HG03064 (cell line): Measurements from ENCODE around the gene TMEM164.
"Not testable (repeated sequence)": the region's sequence is repeated elsewhere in the genome, so short reads cannot be mapped to it uniquely, and the experiment has no call there.

Experiments used
- ATAC-seq: cut with Tn5 transposase; IDR thresholded peaks from one replicate; pipeline ENCODE4 v1.9.1; 2021; ENCODE audit warnings: low read depth; ENCODE audit not compliant: unreplicated experiment

The TMEM164 gene

DNA sequence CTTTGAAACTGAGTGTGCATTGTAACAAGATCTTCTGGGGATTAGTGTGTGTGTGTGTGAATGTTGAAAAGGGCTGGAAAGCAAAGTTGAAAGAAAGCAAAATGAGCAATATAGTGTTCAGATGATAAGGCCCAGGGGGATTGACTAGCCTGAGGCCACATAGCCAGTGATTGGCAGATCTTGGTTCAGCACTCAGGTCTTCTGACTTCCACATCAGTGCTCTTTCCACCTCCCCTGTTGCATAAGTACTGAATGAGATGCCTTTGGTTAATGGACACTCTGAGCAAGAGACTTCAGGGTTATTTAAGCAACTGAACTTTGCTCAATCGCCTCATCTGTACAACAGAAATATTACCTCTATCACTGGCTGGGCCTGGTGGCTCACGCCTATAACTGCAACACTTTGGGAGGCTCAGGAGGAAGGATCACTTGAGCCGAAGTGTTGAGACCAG is 120.4 kb downstream of the TMEM164 start:
- no peak for ATAC-seq

DNA sequence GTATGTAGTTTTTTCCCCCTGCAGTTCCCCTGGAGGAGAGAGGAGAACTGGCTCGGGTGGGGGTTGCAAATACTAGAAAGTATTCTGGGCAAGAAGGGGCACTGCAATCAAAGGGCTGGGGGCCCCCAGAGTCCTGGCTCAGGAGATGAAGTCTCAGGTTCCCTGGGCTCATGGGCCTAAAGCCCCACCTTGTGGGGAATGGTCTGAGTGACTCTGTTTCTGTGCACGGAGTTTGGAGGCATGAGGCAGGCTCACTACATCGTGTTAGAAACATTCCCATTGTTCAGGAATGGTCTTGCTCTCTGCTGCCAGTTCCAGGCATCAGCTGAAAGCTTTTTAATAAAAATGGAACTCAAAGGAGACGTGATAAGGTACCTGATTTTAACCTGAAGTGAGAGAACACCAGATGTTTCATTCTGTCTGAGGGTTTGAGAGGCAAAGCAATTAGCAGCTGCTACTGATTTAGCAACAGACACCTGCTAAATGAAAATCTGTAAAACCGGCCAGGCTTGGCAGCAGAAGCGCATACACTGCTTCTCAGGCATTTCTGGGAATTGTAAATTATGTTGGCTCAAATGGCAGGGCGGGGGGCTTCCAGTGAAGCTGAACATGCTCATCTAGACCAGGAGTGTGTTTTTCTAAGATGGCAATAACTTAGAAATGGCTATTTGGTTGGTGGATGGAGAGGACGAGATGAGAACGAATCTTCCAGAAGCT is 122.7 kb downstream of the TMEM164 start:
- ATAC-seq: no peak

DNA sequence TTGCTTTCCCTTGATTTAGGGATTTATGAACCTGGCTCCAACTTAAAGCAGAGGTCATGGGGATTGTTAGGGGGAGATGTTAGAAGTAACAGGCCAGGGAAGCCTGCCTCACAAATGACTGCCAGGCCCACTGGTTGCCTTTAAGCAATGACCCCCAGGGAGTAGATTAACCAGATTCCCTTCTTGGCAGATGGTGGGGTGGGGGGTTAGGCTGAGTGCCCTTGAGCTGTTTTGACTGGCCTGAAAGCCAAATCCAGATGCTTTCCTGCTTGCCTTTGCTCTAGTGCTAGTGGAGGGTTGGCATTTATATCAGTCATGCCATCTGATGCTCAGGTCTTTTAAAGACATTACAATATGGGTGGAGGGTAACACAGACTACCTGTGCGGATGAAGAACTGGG is 128.1 kb downstream of the TMEM164 start:
- ATAC-seq: no peak

DNA sequence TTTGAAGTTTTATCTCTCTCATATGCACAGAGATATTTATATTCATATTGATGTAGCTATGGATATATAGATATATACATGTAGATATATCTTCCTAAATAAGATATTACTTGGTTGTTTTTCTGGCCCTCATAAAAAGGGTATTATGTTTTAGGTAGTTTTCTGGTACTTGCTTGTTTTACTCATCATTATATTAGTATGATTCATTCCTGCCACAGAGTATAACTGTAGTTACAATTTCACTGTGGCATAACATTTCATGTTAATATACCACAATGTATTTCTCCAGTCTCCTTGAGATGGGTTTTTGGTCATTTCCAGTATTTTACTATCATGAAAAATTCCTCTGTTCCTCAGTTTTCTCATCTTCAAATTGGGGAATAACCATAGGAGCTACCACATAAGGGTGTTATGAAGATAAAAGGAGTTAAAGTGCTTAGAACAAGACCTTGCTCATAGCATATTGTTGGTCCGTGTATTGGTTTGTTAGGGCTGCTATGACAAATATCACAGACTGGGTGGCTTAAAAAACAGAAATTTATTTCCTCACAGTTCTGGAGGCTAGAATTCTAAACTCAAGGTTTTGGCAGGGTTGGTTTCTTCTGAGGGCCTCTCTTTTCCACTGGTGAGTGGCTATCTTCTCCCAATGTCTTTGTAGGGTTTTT is 129.7 kb downstream of the TMEM164 start:
- ATAC-seq: no peak

DNA sequence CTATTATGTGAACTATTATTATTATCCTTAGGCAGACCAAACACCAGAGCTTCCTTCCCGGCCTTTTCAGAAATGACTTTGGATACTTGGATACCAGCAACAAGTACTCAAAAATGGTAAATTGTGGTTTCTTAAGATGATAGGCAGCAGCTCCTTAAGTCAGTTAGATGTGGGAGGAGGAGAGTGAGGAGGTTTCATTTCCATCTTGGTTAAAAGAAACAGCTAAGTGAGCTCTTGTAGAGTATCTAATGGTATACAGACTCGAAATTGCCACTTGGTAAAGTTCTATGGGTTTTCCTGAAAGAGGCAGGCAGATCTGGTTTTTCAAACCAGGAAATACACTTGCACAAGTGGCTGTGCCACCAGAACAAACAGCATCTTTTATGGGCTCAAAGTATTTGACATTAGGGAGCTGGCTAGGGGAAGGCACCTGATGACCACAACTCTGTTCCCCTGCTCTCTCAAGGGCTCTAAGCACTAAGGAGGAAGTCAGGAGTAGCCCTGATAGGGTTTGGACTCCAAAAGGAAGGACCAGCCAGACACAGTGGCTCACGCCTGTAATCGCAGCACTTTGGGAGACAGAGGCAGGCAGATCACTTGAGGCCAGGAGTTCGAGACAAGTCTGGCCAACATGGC is 130.9 kb downstream of the TMEM164 start:
- no peak for ATAC-seq

DNA sequence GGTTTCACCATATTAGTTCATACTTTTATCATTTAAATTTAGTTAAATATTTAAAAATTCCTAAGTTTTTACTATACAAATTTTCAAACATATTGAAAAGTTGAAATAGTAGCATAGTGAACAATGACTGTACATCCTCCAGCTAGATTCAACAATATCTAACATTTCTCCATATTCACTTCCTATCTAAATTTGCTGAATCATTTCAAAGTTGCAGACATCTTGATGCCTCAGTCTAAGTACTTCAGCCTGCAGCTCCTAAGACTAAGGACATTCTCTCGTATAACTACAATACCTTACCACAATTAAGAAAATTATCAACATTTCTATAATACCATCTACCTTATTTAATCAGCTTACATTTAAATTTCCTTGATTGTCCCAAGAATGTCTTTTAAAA is 132.7 kb downstream of the TMEM164 start:
- ATAC-seq: no peak

DNA sequence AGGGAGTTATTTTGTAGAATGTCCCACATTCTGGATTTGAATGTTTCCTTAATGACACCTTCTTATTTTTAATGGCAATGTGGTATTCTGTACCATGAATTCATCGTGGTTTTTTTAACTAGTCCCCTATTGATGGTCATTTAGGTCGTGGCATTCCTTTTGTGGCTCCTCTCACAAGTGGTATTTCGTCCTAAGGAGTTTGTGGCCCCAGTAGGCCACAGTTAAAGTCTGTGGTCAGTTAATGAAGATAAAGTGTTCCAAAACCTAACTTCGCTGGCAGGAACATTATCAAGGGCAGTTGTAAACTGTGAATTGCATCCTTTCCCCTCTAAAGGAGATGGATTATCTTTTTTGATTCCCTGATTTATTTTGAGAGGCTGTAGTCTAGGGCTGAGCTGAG is 133.2 kb downstream of the TMEM164 start:
- no peak for ATAC-seq

DNA sequence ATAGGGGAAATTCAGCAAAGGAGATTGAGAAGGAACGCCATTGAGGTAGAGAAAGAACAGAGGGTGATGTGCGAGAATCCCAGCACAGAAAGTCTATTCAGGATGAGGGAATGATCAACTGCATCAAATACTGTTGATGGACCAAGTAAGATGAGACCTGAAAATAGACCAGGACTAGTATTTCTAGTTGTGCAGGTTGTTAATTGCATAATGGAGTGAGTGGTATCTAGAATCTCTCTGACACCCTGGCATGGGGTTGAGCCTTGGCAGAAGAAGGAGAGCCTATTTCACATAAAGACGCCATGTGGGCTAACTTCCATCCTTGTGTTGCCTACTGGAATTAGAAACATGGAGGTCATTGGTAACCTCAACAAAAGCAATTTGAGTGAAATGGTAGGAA is 135.6 kb downstream of the TMEM164 start:
- ATAC-seq: no peak

DNA sequence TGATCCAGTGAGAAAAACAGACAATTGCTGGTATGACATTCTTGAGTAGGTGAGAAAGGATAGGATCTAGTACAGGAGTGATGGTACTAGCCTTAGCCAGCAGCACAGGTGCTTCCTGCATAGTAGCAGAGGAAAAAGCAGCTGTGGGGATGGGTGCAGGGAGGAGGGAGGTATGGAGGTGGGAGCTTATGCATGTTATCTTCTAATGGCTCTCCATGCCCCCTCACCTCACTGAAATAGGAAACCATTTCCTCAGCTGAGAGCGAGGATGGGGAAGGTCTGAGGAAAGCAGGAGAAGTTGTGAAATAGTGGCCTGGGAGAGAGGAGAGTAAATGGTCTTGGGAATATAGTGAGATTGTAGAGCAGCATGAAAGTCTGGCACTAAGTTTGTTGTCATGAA is 136.3 kb downstream of the TMEM164 start:
- no peak for ATAC-seq

DNA sequence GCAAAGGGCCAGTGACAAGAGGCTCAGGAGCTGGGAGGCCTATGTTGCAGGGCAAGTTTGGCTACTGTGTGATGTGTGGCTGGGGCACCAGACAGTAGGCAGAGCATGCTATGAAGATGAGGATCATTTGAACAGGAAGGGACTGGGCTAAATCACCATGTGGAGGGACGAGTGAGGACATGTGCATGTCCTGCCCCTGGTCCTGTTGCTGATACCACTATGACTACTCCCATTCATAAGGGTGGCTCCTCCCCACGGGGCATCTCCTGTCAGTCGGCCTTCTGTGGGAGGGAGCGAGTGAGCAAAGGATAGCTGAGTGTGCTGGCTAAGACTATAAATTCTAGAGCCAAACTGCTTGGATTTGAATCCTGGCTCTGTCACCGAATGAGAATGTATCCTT is 139.2 kb downstream of the TMEM164 start:
- no peak for ATAC-seq

DNA sequence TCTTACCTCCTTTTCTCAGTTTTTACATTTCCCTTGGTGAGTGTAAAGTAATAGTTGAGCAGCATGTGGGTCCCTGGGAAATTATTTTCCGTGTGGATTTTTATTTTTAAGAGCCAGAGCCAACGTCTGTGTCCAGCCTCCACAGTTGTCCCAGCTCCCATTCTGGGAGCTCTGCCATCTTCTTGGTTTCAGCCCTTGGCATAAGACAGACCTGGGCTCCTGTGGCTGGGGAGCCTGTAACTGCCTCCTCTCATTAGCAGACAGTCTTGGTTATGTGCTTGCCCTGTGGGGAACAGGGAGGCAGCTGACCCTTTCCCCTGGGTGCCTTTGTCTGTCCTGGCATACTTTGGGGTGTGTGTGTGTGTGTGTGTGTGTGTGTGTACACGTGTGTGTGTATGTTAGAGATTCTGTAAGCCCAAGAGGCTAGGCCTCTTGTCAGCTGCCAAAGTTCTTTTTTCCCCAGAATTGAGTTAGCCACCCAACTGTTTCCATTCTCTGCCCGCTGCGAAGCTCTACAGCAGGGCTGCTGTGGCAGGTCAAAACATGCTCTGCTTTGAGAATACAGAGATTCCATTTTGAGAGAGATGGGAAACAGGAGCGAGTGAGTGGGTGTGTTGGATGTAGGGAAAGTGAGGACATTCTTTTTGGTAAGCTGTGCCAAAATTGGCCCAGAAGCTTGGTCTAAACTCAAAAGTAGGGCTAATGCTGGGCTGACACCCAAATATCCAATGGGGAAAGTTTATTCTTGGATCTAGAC is 140.7 kb downstream of the TMEM164 start:
- ATAC-seq: no peak

DNA sequence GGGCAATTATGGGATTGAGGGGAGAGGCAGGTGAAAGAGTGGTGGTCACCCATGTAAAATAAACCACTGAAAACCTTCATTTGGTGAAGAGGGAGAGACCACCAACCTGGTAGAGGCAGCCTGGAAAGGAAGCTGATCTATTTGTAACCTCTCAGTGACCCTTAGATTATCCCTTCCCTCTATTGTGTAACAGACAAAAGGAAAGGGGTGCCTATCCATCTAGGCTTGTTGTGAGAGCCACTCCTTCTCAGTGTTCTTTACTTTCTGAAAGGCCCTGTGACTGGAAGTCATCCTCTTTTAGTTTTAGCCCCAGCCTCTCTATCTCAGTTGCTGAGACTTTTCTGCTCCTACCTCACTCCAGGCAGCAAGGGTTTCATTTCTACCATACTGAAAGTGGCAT is 142.4 kb downstream of the TMEM164 start:
- ATAC-seq: no peak

DNA sequence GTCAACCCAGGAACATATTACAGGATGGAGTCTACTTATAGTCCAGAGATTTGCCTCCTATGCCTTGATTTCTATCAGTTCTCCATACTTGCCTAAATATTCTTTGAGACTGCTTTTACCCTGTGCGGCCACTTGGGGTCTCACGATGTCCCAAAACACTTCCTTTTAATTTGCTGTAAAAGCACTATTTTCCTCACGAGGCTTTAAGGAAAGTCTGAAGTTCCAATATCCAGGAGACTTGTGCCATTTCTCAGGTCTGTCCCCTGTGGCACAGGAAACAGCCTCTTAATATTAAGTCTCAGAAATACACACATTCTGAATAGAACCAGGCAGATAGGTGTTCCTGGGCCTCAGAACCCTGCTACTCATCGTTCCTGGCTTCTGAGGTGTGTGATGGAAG is 142.9 kb downstream of the TMEM164 start:
- peak; percentile 57 for ATAC-seq

DNA sequence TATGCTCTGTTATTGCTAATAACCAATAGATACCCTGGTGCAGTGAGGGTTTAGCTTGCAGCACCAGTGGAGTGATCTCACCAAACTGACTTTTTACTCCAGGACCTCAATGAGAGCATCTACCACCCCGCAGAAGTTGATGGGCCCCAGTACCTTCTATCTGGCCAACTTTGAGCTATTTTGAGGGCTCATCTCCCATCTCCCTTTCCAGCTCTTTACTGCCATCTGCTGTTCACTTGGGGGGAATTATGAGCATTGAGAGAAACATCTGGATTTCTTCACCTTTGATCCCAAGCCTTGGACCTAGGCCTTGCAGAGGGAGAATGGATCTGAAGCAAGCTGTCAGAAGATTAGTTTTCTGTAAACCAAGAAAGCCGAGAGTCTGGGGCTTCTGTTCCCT is 143.6 kb downstream of the TMEM164 start:
- peak; percentile 54 for ATAC-seq

DNA sequence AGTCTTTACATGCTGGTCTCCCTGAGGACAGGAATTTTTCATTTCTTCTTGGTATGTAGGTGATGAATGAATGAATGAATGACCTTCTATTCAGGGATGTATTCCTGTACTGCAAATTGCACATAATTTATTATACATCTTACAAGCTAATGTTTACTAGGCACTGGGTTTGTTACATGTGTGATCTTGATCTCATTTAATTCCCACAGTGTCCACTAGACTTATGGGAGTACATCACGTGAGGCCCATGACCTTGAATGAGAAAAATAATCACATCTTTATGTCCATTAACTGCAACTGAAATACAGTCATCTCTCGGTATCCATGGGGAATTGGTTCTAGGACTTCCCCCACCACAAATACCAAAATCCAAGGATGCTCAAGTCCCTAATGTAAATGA is 150.3 kb downstream of the TMEM164 start:
- ATAC-seq: no peak

DNA sequence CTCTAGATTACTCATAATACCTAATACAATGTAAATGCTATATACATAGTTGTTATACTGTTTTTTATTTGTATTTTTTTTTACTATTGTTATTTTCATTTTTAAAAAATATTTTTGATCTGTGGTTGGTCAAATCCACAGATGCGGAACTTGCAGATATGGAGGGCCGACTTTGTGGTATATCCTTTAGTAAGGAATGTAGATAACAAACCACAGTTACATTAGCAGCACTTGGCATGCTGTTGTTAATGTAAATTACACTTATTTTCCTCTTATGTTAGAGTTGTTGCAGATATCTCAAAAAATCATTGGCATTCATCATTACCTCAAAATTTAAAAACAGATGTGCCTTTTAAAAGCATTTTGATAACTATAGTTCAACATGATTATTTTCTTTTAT is 151.0 kb downstream of the TMEM164 start:
- ATAC-seq: no peak

DNA sequence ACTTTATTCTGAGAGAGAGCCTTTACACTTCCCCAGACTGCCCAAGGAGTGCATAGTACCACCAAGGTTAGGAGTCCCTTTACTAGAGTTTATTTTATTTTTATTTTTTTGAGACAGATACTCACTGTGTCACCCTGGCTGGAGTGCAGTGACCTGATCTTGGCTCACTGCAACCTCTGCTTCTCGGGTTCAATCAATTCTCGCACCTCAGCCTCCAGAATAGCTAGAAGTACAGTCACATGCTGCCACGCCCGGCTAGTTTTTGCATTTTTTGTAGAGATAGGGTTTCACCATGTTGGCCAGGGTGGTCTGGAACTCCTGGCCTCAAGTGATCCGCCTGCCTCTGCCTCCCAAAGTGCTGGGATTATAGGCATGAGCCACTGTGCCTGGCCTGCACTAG is 151.4 kb downstream of the TMEM164 start:
- not testable (repeated sequence) for ATAC-seq

DNA sequence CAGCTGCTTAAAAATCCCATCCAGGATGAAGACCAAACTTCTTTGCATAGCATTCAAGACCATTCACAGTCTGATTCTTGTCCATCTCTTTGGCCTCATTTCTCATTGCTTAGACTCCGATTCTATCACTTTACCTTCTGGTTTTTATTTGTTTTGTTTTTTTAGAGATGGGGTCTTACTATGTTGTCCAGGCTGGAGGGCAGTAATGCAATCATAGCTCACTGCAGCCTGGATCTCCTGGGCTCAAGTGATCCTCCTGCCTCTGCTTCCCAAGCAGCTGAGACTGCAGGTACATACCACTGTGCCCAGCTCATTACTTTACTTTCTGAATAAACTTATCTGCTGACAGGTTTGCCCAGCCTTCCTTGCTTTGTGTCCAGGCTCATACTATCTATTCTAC is 152.8 kb downstream of the TMEM164 start:
- ATAC-seq: no peak

DNA sequence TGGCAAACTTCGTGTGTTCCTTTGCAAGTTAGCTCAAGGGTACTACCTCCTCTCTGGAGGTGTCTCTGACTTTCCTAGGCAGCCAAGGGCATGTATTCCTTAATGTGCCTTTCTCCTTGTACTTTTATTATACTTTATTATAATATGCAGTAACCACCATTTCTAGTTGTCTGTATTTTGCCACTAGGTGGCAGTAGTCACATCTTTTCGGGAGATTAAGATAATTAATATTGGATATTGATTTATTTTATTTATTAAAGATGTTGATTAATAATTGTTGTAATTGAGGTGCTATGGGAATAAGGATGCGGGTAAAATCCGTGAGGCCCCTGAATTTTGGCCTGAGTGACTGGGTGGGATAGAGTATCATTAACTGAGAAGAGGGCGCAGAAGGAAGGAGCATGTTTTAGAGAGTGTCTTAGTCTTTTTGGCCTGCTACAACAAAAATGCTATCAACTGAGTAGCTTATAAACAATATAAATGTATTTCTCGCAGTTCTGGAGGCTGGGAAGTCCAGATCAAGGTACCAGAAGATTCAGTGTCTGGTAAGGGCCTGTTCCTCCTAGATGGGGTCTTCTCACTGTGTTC is 153.3 kb downstream of the TMEM164 start:
- no peak for ATAC-seq

DNA sequence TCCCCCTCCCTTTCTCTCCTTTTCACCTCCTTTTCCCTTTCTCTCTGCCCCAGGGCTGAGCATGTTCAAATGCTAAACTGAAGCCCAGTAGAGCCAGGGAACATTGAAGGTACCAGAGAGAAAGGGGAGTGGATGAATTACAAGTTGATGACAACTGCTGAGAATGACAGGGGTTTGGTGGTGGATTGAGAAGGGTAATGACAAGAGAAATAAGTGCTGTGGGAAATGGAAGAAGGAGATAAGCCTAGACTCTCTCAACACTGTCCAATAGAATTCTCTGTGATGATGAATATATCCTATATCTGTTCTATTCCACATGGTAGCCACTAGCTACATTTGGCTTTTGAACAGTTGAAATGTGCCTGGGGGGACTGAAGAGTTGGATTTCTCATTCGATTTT is 154.5 kb downstream of the TMEM164 start:
- no peak for ATAC-seq

DNA sequence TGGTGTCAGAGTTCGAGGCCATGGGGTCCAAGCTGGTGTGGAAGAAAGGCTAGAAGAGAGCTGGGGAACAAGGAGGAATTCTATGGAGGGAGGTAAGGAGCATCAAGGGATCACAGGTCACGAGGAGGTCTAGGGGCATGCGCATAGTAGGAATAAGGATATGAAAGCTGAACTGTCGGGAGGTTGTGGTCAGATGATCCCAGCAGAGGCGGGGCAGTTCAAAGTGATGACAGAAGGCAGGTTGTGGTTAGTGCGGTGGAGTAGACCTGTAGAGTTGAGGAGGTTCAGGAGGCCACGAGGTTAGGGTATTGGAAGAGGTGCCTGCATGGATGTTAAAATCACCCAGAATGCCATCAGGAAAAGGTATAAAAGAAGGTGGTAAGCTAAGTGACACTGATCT is 156.3 kb downstream of the TMEM164 start:
- no peak for ATAC-seq
